Duodenal mucosa (tissue), 2 donors: ENCODE results near the gene B4GALT1.

ENCODE experiments used
- H3K27ac ChIP-seq: one replicate; pipeline ENCODE4 v1.7.0; 2013; ENCODE audit warnings: low read depth, low read length
- H3K27me3 ChIP-seq, 2 donors: one replicate each; pipeline ENCODE4 v1.7.0; 2013; ENCODE audit warnings: low read length in 2 of 2, control low read depth in 1 of 2; ENCODE audit not compliant: insufficient read depth in 2 of 2, control insufficient read depth in 1 of 2
- H3K36me3 ChIP-seq, 2 donors: one replicate each; pipeline ENCODE4 v1.7.0; 2013; ENCODE audit warnings: low read length in 2 of 2, control low read depth in 1 of 2; ENCODE audit not compliant: insufficient read depth in 2 of 2, control insufficient read depth in 1 of 2
- H3K4me1 ChIP-seq, 2 donors: one replicate each; pipeline ENCODE4 v1.7.0; 2013; ENCODE audit warnings: low read length in 2 of 2, control low read depth in 1 of 2; ENCODE audit not compliant: insufficient read depth in 2 of 2, control insufficient read depth in 1 of 2
- H3K4me3 ChIP-seq, 2 donors: one replicate each; pipeline ENCODE4 v1.7.0; 2013; ENCODE audit warnings: low read length in 2 of 2, low read depth in 1 of 2
- H3K9ac ChIP-seq, 2 donors: one replicate each; pipeline ENCODE4 v1.7.0; 2013; ENCODE audit warnings: low read length in 2 of 2, low read depth in 1 of 2
- H3K9me3 ChIP-seq, 2 donors: one replicate each; pipeline ENCODE4 v1.7.0; 2013; ENCODE audit warnings: low read length in 2 of 2, control low read depth in 1 of 2; ENCODE audit not compliant: control insufficient read depth in 1 of 2

Gene B4GALT1, protein sequence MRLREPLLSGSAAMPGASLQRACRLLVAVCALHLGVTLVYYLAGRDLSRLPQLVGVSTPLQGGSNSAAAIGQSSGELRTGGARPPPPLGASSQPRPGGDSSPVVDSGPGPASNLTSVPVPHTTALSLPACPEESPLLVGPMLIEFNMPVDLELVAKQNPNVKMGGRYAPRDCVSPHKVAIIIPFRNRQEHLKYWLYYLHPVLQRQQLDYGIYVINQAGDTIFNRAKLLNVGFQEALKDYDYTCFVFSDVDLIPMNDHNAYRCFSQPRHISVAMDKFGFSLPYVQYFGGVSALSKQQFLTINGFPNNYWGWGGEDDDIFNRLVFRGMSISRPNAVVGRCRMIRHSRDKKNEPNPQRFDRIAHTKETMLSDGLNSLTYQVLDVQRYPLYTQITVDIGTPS

DNA sequence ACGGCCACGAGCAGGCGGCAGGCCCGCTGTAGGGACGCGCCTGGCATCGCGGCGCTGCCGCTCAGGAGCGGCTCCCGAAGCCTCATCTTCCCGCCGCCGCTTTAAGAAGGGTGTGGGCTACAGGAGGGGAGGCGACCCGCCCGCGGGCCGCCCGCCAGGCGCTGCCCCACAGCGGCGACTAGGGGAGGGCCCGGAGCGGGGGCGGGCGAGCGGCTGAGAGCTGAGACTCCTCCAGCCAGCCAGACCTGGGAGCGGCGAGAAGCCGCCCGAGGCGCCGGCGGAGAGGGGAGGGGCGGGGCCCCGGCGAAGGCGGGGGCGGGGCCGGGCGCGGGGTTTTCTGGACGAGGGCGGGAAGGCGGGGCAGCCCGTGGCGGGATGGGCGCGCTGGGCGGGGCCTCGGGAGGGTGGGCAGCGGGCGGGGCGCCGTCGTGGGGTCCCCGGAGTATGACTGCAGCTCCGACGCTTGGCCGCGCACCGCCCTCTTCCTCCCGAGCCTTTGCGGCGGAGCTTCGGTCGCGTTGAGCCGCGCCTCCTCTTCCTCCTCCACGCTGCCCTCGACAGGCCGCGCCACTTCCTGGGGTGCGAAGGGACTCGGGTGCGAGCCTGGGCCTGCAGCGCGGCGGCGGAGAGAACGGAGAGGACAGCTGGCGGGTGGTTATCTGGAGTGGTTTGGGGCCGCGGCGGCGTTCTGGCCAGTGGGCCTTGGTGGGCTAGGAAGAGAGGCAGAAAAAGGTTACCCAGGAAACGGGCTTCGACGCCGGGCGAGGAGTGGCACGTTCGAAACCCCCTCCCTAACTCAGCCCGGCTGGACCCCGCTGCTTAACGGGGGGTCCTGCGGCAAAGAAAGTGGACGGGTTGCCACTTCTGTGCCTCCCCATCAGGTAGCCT, at the start of gene B4GALT1:
Gene B4GALT1, minus strand, starts transcription at position 253 of the 888 bp plus-strand sequence. Its CDS starts 167 bp downstream, at position 86.
- no peaks in the 10 kb centered on the region for H3K36me3 ChIP-seq
- H3K9ac ChIP-seq, result peak within 1 kb of the TSS; percentile 99
- H3K4me1 ChIP-seq, result peaks cover 47 to 48% of the 10 kb centered on the region in 2 donors
- no peaks in the 10 kb centered on the region for H3K27me3 ChIP-seq
- H3K9me3 ChIP-seq, result no peaks in the 10 kb centered on the region
- peak within 1 kb of the TSS; percentile 85 to 88 for H3K4me3 ChIP-seq
- H3K27ac ChIP-seq, result peak within 1 kb of the TSS; percentile 97

GRCh38 chr9:33211695-33212393, 44.7 kb upstream of the B4GALT1 start:
- Histone ChIP-seq H3K4me3 (no peak overlapping the region), H3K4me1 (peaks cover 9 to 15% of the 10 kb centered on the region in 2 donors), H3K9ac (no peak overlapping the region), H3K36me3 (no peaks in the 10 kb centered on the region), H3K27ac (no peak overlapping the region), H3K27me3 (no peaks in the 10 kb centered on the region), H3K9me3 (no peaks in the 10 kb centered on the region)

DNA sequence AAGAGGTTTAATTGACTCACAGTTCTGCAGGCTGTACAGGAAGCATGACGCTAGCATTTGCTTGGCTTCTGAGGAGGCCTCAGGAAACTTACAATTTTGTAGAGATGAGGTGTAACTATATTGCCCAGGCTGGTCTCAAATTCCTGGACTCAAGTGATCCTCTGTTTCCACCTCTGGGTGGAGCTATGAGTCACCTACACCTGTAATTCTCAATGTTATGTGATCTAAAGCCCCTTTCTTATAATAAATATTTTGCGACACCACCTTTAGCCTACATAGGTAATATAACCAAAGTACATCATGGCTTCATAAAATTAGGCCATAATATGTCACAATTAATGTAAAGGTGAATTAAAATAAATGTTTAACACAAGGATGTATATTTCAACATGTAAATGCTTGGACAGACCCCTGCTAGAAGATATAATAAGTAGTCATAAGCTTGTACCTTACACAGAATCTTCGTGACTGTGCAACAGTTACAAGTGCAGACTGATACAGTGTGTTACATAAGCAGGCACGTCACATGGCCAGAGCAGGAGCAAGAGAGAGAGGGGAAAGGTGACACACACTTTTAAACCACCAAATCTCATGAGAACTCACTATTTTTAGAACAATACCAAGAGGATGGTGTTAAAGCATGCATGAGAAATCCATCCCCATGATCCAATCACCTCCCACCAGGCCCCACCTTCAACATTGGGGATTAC, 43.0 kb upstream of the B4GALT1 start:
- Histone ChIP-seq H3K9ac (no peak overlapping the region), H3K27ac (no peak overlapping the region), H3K4me1 (peaks cover 9 to 15% of the 10 kb centered on the region in 2 donors), H3K4me3 (no peak overlapping the region), H3K9me3 (no peaks in the 10 kb centered on the region), H3K27me3 (no peaks in the 10 kb centered on the region), H3K36me3 (no peaks in the 10 kb centered on the region)

DNA sequence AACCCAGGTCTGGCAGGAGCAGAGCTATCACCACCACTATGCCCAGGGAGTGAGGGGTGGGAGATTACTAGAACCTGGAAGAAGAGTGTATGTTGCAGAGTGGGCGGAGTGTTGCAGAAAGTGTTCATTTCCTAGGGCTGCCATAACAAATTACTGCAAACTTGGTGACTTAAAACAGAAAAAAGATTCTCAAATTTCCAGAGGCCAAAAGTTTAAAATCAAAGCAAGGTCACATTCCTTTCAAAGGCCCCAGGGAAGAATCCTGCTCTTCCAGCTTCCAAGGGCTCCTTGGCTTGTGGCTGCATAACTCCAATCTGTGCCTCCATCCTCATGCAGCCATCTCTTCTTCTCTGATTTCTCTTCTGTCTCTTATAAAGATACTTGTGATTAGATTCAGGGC, 42.3 kb upstream of the B4GALT1 start:
- Histone ChIP-seq H3K27ac (no peak overlapping the region), H3K9me3 (no peaks in the 10 kb centered on the region), H3K9ac (no peak overlapping the region), H3K4me3 (no peak overlapping the region), H3K4me1 (peaks cover 9 to 15% of the 10 kb centered on the region in 2 donors), H3K27me3 (no peaks in the 10 kb centered on the region), H3K36me3 (no peaks in the 10 kb centered on the region)

DNA sequence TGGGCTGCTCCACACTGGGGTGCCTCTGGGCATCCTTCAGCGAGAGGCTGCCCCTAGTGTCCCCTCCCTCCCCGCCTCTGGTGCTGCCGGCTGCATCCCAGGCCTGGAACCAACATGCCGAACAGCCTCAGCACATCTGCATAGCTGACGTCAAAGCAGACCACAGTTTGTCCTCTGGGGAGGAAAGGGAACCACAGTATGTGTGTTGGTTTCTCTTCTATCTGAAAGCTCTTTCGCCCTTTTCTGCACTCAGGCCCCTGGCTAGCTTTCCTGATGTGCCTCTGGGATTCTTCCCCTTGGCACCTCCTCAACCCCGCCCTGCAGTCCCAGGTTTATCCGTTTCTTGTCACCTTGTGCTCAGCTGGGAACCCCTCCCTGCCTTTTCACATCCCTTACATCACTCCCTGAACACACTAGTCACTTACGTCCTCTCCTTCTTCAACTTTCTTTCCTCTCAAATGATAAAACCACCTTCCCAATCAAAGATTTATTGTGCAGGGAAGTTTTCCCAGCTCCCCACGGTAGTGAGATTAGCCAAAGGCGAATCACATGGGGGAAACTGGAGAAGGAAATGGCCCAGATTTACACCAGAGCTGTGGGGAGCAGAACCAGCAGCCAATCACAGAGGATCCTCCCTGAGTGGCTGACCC, 35.5 kb upstream of the B4GALT1 start:
- no peaks in the 10 kb centered on the region for H3K9me3 ChIP-seq
- H3K27me3 ChIP-seq, result no peaks in the 10 kb centered on the region
- H3K27ac ChIP-seq, result no peak overlapping the region
- peaks cover 0 to 7% of the 10 kb centered on the region in 2 donors for H3K4me1 ChIP-seq
- H3K9ac ChIP-seq, result no peak overlapping the region
- H3K36me3 ChIP-seq, result no peaks in the 10 kb centered on the region
- peak overlapping the region in 1 of 2 donors; percentile 32 for H3K4me3 ChIP-seq

- Histone ChIP-seq H3K9me3 (no peaks in the 10 kb centered on the region), H3K36me3 (no peaks in the 10 kb centered on the region), H3K9ac (no peak overlapping the region), H3K27ac (no peak overlapping the region), H3K4me3 (no peak overlapping the region), H3K27me3 (no peaks in the 10 kb centered on the region), H3K4me1 (peaks cover 0 to 7% of the 10 kb centered on the region in 2 donors)
These were observed 34.9 kb upstream of the B4GALT1 start for GRCh38 chr9:33202018-33202417.

GRCh38 chr9:33198165-33198564, 31.0 kb upstream of the B4GALT1 start:
- H3K4me3 ChIP-seq, result no peak overlapping the region
- no peak overlapping the region for H3K27ac ChIP-seq
- H3K4me1 ChIP-seq, result peaks cover 0 to 7% of the 10 kb centered on the region in 2 donors
- no peak overlapping the region for H3K9ac ChIP-seq
- H3K27me3 ChIP-seq, result no peaks in the 10 kb centered on the region
- no peaks in the 10 kb centered on the region for H3K9me3 ChIP-seq
- H3K36me3 ChIP-seq, result no peaks in the 10 kb centered on the region

- no peak overlapping the region for H3K27ac ChIP-seq
- H3K27me3 ChIP-seq, result no peaks in the 10 kb centered on the region
- no peak overlapping the region for H3K9ac ChIP-seq
- H3K4me1 ChIP-seq, result peaks cover 0 to 6% of the 10 kb centered on the region in 2 donors
- no peaks in the 10 kb centered on the region for H3K9me3 ChIP-seq
- H3K4me3 ChIP-seq, result no peak overlapping the region
- H3K36me3 ChIP-seq, result no peaks in the 10 kb centered on the region
These were observed 30.4 kb upstream of the B4GALT1 start for GRCh38 chr9:33197279-33198152.
